Natural killer cell (primary cell): Measurements from ENCODE around the gene B9D2. TPM values are rescaled to one million over a fixed set of nuclear protein-coding genes. Genes with fewer than 3 reads are reported as not detected.

ENCODE experiments used
- ATAC-seq, 3 donors: fragments of 150-1000 bp in 2 of 3; fragments of 200-7000 bp in 1 of 3; cut with Tn5 transposase; 1 replicate in 1 of 3; 2 replicates in 2 of 3; pipeline ENCODE4 v1.10.0; 2021; ENCODE audit warnings: mild to moderate bottlenecking in 2 of 3, moderate library complexity in 2 of 3
- DNase-seq, 2 donors: peaks; one replicate each; pipeline versions ENCODE4 v3.0.0 to v3.0.0-alpha.2; 2013 to 2021; ENCODE audit warnings: mixed read lengths in 1 of 2
- H3K27ac ChIP-seq: one replicate; pipeline ENCODE4 v1.5.1; 2013; ENCODE audit warnings: mild to moderate bottlenecking, low read length
- H3K27me3 ChIP-seq: one replicate; pipeline ENCODE4 v1.6.1; 2013; ENCODE audit warnings: low read length; ENCODE audit not compliant: control insufficient read depth, insufficient read depth
- H3K36me3 ChIP-seq: one replicate; pipeline ENCODE4 v1.6.1; 2013; ENCODE audit warnings: low read length; ENCODE audit not compliant: control insufficient read depth, insufficient read depth
- H3K4me1 ChIP-seq: one replicate; pipeline ENCODE4 v1.6.1; 2013; ENCODE audit warnings: low read length; ENCODE audit not compliant: control insufficient read depth, insufficient read depth
- H3K4me3 ChIP-seq: one replicate; pipeline ENCODE4 v1.5.1; 2013; ENCODE audit warnings: low read length
- H3K9me3 ChIP-seq: one replicate; pipeline ENCODE4 v1.6.1; 2013; ENCODE audit warnings: low read length; ENCODE audit not compliant: control insufficient read depth, insufficient read depth
- H3K27ac Mint-ChIP-seq, 2 donors: one replicate each; pipeline ENCODE4 v1.8.0; 2022; ENCODE audit warnings: mild to moderate bottlenecking in 2 of 2, mixed read lengths in 2 of 2, moderate library complexity in 1 of 2
- H3K27me3 Mint-ChIP-seq, 2 donors: one replicate each; pipeline ENCODE4 v1.8.0; 2022; ENCODE audit warnings: low read depth in 2 of 2, mixed read lengths in 2 of 2
- H3K36me3 Mint-ChIP-seq: one replicate; pipeline ENCODE4 v1.8.0; 2022; ENCODE audit warnings: mixed read lengths
- H3K4me1 Mint-ChIP-seq, 2 donors: one replicate each; pipeline ENCODE4 v1.8.0; 2022; ENCODE audit warnings: mixed read lengths in 2 of 2
- H3K4me3 Mint-ChIP-seq: one replicate; pipeline ENCODE4 v1.8.0; 2022; ENCODE audit warnings: mild to moderate bottlenecking, moderate library complexity, mixed read lengths
- H3K9me3 Mint-ChIP-seq, 2 donors: one replicate each; pipeline ENCODE4 v1.8.0; 2022; ENCODE audit warnings: mixed read lengths in 2 of 2
- WGBS: methylation state at CpG from one replicate; pipeline ENCODE4 v1.1.7; 2013; ENCODE audit warnings: missing lambda C conversion rate; ENCODE audit not compliant: insufficient coverage; 5-methylcytosine and 5-hydroxymethylcytosine counted together
- intact Hi-C: fragments of 100-400 bp; cut with micrococcal nuclease; formaldehyde crosslinking; loops from one replicate; pipeline ENCODE4 v1.14.2; 2022
- total RNA-seq, 4 donors: library from RNA; stranded (reverse); fragments of 120-200 nt in 1 of 4; gene quantifications; one replicate each; pipeline versions ENCODE4 v1.2.3 to v1.2.4, GENCODE V29; 2013 to 2022
- TF ChIP-seq, protein P1 (sequence below): fragments of 200-600 bp; IDR thresholded peaks from one replicate; pipeline ENCODE4 v1.8.0; 2022; ENCODE audit warnings: antibody characterized with exemption

B9D2 gene
- total RNA-seq, 3 donors from 2014 or later (not counting 1 experiment from before 2014, with no cell fraction given), result 18.1 to 22.2 (median 18.7) TPM

DNA sequence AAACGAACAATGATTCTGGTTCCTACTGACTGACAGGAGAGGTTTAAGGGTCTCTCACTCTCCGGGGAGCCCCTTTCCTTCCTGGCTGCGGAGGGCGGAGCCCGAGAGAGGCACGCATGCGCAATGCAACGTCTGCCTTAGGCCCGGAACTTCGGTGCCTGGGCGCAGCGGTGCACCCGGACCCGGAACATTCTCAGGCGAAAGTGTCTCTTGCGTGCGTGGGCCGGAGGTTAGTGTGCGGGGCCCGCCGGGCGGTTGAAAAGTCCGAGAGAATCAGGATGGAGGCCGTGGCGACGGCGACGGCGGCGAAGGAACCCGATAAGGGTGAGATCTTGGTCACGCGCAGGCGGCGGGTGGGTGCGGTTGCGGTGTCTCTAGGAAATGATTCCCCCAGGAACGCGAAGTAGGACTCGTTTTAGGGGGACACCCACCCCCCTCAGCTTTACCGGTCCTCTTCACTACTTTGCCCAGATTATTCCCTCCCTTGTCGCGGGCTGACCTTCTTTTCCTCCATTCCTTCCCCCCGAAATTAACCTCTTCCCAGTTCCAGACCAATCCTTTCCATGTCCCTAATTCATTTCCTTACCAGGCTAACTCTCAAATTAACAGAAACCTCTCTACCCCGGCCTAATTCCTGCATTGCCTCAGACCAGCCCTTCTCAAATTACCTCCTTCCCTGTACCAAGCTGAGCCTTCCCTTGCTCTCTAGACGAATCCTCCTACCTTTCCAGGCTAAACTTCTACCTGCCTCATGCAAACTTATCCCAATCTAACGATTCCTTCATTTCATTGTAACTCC, 53.7 kb downstream of the B9D2 start, which contains the start of gene CCDC97:
Gene CCDC97 (plus strand): TSS at position 140 of the 799 bp plus-strand sequence. CDS start 139 bp downstream, at position 279.
- Histone ChIP-seq H3K27ac (peak within 1 kb of the TSS; percentile 97), H3K9me3 (no peaks in the 10 kb centered on the region), H3K27me3 (no peaks in the 10 kb centered on the region), H3K4me3 (peak within 1 kb of the TSS; percentile 73), H3K4me1 (peaks cover 59% of the 10 kb centered on the region), H3K36me3 (peaks cover 39% of the 10 kb centered on the region)
- under 1% methylated on average over 47 of the region's 47 CpGs for WGBS
- Mint-ChIP-seq H3K4me3 (peak within 1 kb of the TSS; percentile 96), H3K36me3 (peaks cover 8% of the 10 kb centered on the region), H3K9me3 (no peaks in the 10 kb centered on the region), H3K27ac (peak within 1 kb of the TSS; percentile 91 to 94), H3K4me1 (peaks cover 70 to 73% of the 10 kb centered on the region in 2 donors), H3K27me3 (no peaks in the 10 kb centered on the region)
- TF ChIP-seq, protein P1, sequence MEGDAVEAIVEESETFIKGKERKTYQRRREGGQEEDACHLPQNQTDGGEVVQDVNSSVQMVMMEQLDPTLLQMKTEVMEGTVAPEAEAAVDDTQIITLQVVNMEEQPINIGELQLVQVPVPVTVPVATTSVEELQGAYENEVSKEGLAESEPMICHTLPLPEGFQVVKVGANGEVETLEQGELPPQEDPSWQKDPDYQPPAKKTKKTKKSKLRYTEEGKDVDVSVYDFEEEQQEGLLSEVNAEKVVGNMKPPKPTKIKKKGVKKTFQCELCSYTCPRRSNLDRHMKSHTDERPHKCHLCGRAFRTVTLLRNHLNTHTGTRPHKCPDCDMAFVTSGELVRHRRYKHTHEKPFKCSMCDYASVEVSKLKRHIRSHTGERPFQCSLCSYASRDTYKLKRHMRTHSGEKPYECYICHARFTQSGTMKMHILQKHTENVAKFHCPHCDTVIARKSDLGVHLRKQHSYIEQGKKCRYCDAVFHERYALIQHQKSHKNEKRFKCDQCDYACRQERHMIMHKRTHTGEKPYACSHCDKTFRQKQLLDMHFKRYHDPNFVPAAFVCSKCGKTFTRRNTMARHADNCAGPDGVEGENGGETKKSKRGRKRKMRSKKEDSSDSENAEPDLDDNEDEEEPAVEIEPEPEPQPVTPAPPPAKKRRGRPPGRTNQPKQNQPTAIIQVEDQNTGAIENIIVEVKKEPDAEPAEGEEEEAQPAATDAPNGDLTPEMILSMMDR, result no peak
- ATAC-seq, result peak; percentile 55 to 73 (median 69)
- intact Hi-C loops, result no loop called here
- peak; percentile 86 to 96 for DNase-seq

GRCh38 chr19:41309180-41310032, 54.5 kb downstream of the B9D2 start:
- Mint-ChIP-seq H3K9me3 (no peaks in the 10 kb centered on the region), H3K4me1 (peaks cover 78 to 81% of the 10 kb centered on the region in 2 donors), H3K36me3 (peaks cover 8% of the 10 kb centered on the region), H3K27me3 (no peaks in the 10 kb centered on the region), H3K27ac (peak overlapping the region; percentile 91 to 94), H3K4me3 (peak overlapping the region; percentile 96)
- Histone ChIP-seq H3K36me3 (peaks cover 45% of the 10 kb centered on the region), H3K4me1 (peaks cover 67% of the 10 kb centered on the region), H3K27ac (peak overlapping the region; percentile 97), H3K27me3 (no peaks in the 10 kb centered on the region), H3K9me3 (no peaks in the 10 kb centered on the region), H3K4me3 (peak overlapping the region; percentile 73)
- no peak for ATAC-seq
- DNase-seq, result peak; percentile 19 to 58
- intact Hi-C loops, result loop anchor here (2.0 to 10.0 kb wide), 4 partner anchors 21 to 647 kb away; partner anchors contain the start of gene TGFB1
- 11% methylated on average over 26 of the region's 26 CpGs for WGBS
- TF ChIP-seq, protein P1, result no peak

- intact Hi-C loops, result loop anchor here (1.0 to 10.0 kb wide), 9 partner anchors 10 to 646 kb away; partner anchors contain the start of gene TGFB1
- Histone ChIP-seq H3K4me1 (peaks cover 75% of the 10 kb centered on the region), H3K9me3 (no peaks in the 10 kb centered on the region), H3K4me3 (no peak overlapping the region), H3K36me3 (peaks cover 47% of the 10 kb centered on the region), H3K27me3 (no peaks in the 10 kb centered on the region), H3K27ac (peak overlapping the region; percentile 97)
- H3K4me1 Mint-ChIP-seq, result peaks cover 84% of the 10 kb centered on the region in 2 donors
- ATAC-seq, result peak; percentile 62 to 88 (median 66)
- TF ChIP-seq, protein P1, result peak; percentile 90
- no peaks in the 10 kb centered on the region for H3K9me3 Mint-ChIP-seq
- H3K27ac Mint-ChIP-seq, result peak overlapping the region; percentile 91 to 94
- H3K36me3 Mint-ChIP-seq, result peaks cover 7% of the 10 kb centered on the region
- WGBS, result 8% methylated on average over 8 of the region's 8 CpGs
- no peaks in the 10 kb centered on the region for H3K27me3 Mint-ChIP-seq
- peak; percentile 96 to 97 for DNase-seq
- peak overlapping the region; percentile 96 for H3K4me3 Mint-ChIP-seq
Observed at GRCh38 chr19:41308450-41309179, 55.3 kb downstream of the B9D2 start.
